Spleen (tissue), 11 donors: Measurements from ENCODE around the gene C1GALT1. TPM values are rescaled to one million over a fixed set of nuclear protein-coding genes. Genes with fewer than 3 reads are reported as not detected.

Experiments used
- DNase-seq: peaks from one replicate; pipeline ENCODE4 v3.0.0-alpha.2; 2020
- H3K27ac ChIP-seq, 8 donors: fragments of 200-600 bp; sonication (generic) in 7 of 8; 1 replicate in 4 of 8; 2 replicates in 4 of 8; pipeline versions ENCODE4 v1.5.0 to v1.8.0; 2016 to 2021; ENCODE audit warnings: inconsistent platforms in 4 of 8, mild to moderate bottlenecking in 4 of 8, moderate library complexity in 1 of 8
- H3K27me3 ChIP-seq, 7 donors: fragments of 200-600 bp; sonication (generic) in 6 of 7; replicated peaks in 1 of 7; 1 replicate in 4 of 7; 2 replicates in 3 of 7; pipeline versions ENCODE4 v1.5.0 to v1.8.0; 2016 to 2021; ENCODE audit warnings: inconsistent platforms in 3 of 7, mild to moderate bottlenecking in 1 of 7
- H3K36me3 ChIP-seq, 6 donors: fragments of 200-600 bp; sonication (generic) in 5 of 6; 1 replicate in 4 of 6; 2 replicates in 2 of 6; pipeline versions ENCODE4 v1.5.0 to v1.8.0; 2016 to 2021; ENCODE audit warnings: inconsistent platforms in 2 of 6
- H3K4me1 ChIP-seq, 6 donors: fragments of 200-600 bp; sonication (generic) in 5 of 6; 1 replicate in 3 of 6; 2 replicates in 3 of 6; pipeline versions ENCODE4 v1.5.0 to v1.8.0; 2016 to 2021; ENCODE audit warnings: inconsistent platforms in 3 of 6
- H3K4me3 ChIP-seq, 8 donors: fragments of 200-600 bp; sonication (generic) in 7 of 8; 1 replicate in 4 of 8; 2 replicates in 4 of 8; pipeline versions ENCODE4 v1.5.0 to v1.8.0; 2016 to 2021; ENCODE audit warnings: inconsistent platforms in 4 of 8, mild to moderate bottlenecking in 4 of 8, moderate library complexity in 2 of 8
- H3K9me3 ChIP-seq, 8 donors: fragments of 200-600 bp; sonication (generic) in 7 of 8; 1 replicate in 4 of 8; 2 replicates in 4 of 8; pipeline versions ENCODE4 v1.5.0 to v1.8.0; 2016 to 2021; ENCODE audit warnings: inconsistent platforms in 4 of 8
- POLR2A ChIP-seq, 3 donors: fragments of 450-650 bp; IDR thresholded peaks; one replicate each; pipeline ENCODE4 v1.5.1; 2017; ENCODE audit warnings: antibody characterized with exemption in 3 of 3, mild to moderate bottlenecking in 1 of 3
- POLR2AphosphoS5 ChIP-seq, 3 donors: sonication (generic); formaldehyde crosslinking; IDR thresholded peaks; one replicate each; pipeline ENCODE4 v1.5.1; 2017; ENCODE audit warnings: antibody characterized with exemption in 3 of 3
- WGBS, 5 donors: extraction: QIAGEN DNeasy Blood & Tissue Kit in 3 of 5; methylation state at CpG; one replicate each; pipeline versions ENCODE4 v1.1.5 to v1.1.7; 2013 to 2018; 5-methylcytosine and 5-hydroxymethylcytosine counted together
- intact Hi-C: fragments of 100-400 bp; cut with DNase I; formaldehyde crosslinking; loops from one replicate; pipeline ENCODE4 v1.15.0; 2023; ENCODE audit warnings: low total_unique reads
- polyA plus RNA-seq, 3 donors: library from polyadenylated mRNA; stranded (reverse); fragments of 200-250 nt; gene quantifications; one replicate each; pipeline ENCODE4 v1.2.1, GENCODE V29; 2013
- total RNA-seq, 7 donors: library from RNA; depleted of rRNA in 3 of 7; stranded (reverse); fragments of >200 nt in 3 of 7; fragmentation: NEBNext Ultra II Directional in 4 of 7; extraction: Animal tissue kit (Norgen Biotek cat#: 25700) in 4 of 7; gene quantifications; one replicate each; pipeline versions ENCODE4 v1.1.0 to v1.2.1, GENCODE V29; 2016 to 2021
- TF ChIP-seq, protein P1 (sequence below), 11 experiments: fragments of 200-600 bp in 7 of 11; fragments of 450-650 bp in 4 of 11; sonication (generic) in 4 of 11; IDR thresholded peaks in 8 of 11; conservative IDR thresholded peaks in 3 of 11; 1 replicate in 7 of 11; 2 replicates in 4 of 11; pipeline versions ENCODE4 v1.4.0 to v1.8.0; 2016 to 2021; ENCODE audit warnings: antibody characterized with exemption in 11 of 11, inconsistent platforms in 4 of 11, mild to moderate bottlenecking in 1 of 11
- donor health status: healthy with polysubstance abuse.
- donor health status: DM: no; HTN: no; CAD: no; lungs with moderate emphysema.
- donor health status: DM: no; HTN: no; CAD: no.
- donor health status: Bipolar disorder and iron deficiency.
- donor health status: healthy.
- donor health status: DM: no; HTN: no; CAD: no.
- donor health status: DM: yes; HTN: yes; CAD: no.

The C1GALT1 gene
- total and polyA plus RNA-seq, 10 donors = 6.9 to 61.2 (median 40.0) TPM

DNA sequence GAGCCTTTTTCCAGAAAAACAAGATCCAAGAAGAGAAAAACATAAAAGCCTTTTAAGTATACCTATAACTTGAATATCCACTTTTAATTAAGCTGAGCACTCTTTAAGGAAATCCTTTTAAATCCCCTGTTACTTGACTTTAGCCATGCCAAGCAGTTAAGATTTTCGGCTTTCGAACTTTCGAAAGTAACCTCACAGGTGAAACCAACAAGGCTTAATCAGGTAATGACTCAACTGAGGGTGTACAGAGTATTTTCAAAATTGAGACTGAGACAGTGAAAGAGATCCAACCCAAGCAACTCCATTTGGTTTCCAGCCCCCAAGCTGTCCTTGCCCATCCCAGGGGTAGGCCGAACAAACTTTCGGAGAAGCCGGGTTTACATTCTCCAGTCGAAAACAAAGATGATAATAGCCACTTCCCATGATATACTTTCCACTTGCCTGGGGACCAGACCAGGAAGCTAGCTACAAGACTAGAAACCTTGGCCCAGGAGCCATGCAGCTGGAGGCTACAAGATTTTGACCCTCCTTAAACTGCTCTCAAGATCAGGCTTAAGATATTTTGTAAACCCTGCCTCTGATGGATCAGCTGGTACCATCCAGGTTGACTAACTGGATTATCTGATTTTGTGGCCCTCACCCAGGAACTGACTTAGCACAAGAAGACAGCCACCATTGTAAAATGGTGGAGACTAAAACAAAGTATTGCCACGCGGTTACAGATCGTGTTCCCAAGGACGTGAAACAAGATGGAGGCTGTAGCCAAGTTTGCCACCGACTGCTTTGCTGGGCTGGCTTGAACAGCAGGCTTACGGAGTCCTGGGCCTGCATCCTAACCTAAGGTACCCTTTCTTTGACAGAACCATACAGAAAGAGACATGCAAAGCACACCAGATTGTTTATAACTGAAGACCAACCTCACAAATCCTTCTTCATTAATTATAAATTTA is 32.3 kb downstream of the C1GALT1 start:
- H3K36me3 ChIP-seq = peaks cover 0 to 63% (median 30%) of the 10 kb centered on the region in 6 donors
- H3K27me3 ChIP-seq = no peaks in the 10 kb centered on the region
- WGBS, 5 donors = 94 to 99% (median 99%) methylated on average over 13 of the region's 13 CpGs
- no peak overlapping the region for H3K4me3 ChIP-seq
- no peaks in the 10 kb centered on the region for H3K9me3 ChIP-seq
- H3K4me1 ChIP-seq = peaks cover 0 to 11% (median 2%) of the 10 kb centered on the region in 6 donors
- DNase-seq = no peak
- TF ChIP-seq, protein P1, sequence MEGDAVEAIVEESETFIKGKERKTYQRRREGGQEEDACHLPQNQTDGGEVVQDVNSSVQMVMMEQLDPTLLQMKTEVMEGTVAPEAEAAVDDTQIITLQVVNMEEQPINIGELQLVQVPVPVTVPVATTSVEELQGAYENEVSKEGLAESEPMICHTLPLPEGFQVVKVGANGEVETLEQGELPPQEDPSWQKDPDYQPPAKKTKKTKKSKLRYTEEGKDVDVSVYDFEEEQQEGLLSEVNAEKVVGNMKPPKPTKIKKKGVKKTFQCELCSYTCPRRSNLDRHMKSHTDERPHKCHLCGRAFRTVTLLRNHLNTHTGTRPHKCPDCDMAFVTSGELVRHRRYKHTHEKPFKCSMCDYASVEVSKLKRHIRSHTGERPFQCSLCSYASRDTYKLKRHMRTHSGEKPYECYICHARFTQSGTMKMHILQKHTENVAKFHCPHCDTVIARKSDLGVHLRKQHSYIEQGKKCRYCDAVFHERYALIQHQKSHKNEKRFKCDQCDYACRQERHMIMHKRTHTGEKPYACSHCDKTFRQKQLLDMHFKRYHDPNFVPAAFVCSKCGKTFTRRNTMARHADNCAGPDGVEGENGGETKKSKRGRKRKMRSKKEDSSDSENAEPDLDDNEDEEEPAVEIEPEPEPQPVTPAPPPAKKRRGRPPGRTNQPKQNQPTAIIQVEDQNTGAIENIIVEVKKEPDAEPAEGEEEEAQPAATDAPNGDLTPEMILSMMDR (IDR thresholded peaks at IDR 0.05 in 8 of 11, conservative IDR thresholded peaks at IDR 0.05 in 3 of 11) = no peak
- TF ChIP-seq POLR2A (IDR thresholded peaks at IDR 0.05) = no peak
- TF ChIP-seq POLR2AphosphoS5 (IDR thresholded peaks at IDR 0.05) = no peak
- intact Hi-C loops = no loop called here
- H3K27ac ChIP-seq = no peak overlapping the region

DNA sequence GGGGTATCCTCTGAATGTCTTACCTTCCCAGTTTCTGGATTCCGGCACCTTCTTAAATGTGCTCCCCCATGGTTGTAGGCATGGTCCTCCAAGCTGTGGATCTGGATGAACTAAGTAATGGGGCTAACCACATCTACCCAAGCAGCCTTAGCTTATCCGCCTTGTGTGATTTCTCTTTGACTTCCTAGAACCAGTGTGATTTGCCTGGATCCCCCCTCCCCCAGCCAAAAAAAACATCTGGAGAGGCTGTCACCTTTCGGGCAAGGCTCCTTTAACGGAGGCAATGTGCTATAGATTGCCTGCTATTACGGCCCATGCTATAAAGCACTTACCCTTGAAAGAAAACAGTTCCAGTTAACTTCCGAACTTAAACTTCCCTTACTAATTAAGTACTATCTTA is 33.9 kb downstream of the C1GALT1 start:
- DNase-seq = no peak
- no peak overlapping the region for H3K27ac ChIP-seq
- intact Hi-C loops = no loop called here
- no peaks in the 10 kb centered on the region for H3K9me3 ChIP-seq
- TF ChIP-seq POLR2AphosphoS5 (IDR thresholded peaks at IDR 0.05) (no peak), POLR2A (IDR thresholded peaks at IDR 0.05) (no peak)
- TF ChIP-seq, protein P1 (IDR thresholded peaks at IDR 0.05 in 8 of 11, conservative IDR thresholded peaks at IDR 0.05 in 3 of 11) = no peak
- peaks cover 0 to 63% (median 30%) of the 10 kb centered on the region in 6 donors for H3K36me3 ChIP-seq
- peaks cover 0 to 22% (median 2%) of the 10 kb centered on the region in 6 donors for H3K4me1 ChIP-seq
- 95 to 98% (median 96%) methylated on average over 6 of the region's 6 CpGs for WGBS, 5 donors
- no peak overlapping the region for H3K4me3 ChIP-seq
- H3K27me3 ChIP-seq = no peaks in the 10 kb centered on the region

DNA sequence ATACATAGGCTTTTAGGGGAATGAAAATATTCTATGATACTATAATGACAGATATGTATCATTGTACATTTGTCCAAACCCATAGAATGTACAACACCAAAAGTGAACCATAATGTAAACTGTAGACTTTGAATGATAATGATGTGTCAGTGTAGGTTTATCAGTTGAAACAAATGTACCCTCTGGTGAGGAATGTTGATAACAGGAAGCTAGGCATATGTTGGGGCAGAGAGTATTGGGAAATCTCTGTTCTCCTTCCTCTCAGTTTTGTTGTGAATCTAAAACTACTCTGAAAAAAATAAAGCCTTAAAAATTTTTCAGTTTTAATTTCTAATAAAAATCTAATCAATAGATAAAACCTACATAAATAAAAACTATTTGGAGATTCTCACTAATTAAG is 36.9 kb downstream of the C1GALT1 start:
- Histone ChIP-seq H3K4me1 (peaks cover 3 to 36% (median 11%) of the 10 kb centered on the region in 6 donors), H3K27me3 (no peaks in the 10 kb centered on the region), H3K36me3 (peaks cover 0 to 60% (median 29%) of the 10 kb centered on the region in 6 donors), H3K27ac (peak overlapping the region in 3 of 8 donors; percentile 10 to 38 (median 30)), H3K4me3 (no peak overlapping the region), H3K9me3 (no peaks in the 10 kb centered on the region)
- DNase-seq = no peak
- intact Hi-C loops = no loop called here
- TF ChIP-seq POLR2A (IDR thresholded peaks at IDR 0.05) (no peak), POLR2AphosphoS5 (IDR thresholded peaks at IDR 0.05) (no peak)
- TF ChIP-seq, protein P1 (IDR thresholded peaks at IDR 0.05 in 8 of 11, conservative IDR thresholded peaks at IDR 0.05 in 3 of 11) = no peak

DNA sequence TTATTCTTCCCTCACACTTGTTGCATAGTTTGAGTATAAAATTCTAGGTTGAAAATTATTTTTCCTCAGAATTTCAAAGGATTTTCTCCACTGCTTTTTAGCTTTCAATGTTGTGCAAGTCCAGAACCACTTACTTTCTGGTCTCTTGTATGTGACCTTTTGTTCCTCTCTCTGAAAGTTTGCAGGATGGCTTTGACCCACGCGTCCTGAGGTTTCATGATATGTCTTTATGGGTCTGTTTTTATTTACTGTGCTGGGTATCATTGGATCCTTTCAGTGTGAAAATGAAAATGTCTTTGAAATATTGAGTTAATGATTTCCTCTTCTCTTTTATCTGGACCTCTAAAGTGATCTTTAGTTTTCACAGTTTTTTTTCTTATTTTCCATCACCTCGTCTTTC is 38.5 kb downstream of the C1GALT1 start:
- Histone ChIP-seq H3K27me3 (no peaks in the 10 kb centered on the region), H3K4me1 (peaks cover 3 to 36% (median 11%) of the 10 kb centered on the region in 6 donors), H3K36me3 (peaks cover 0 to 45% (median 17%) of the 10 kb centered on the region in 6 donors), H3K4me3 (no peak overlapping the region), H3K27ac (peak overlapping the region in 2 of 8 donors; percentile 1 to 5), H3K9me3 (no peaks in the 10 kb centered on the region)
- WGBS, 5 donors = 61 to 83% (median 80%) methylated on average over 3 of the region's 3 CpGs
- TF ChIP-seq POLR2A (IDR thresholded peaks at IDR 0.05) = no peak
- TF ChIP-seq, protein P1 (IDR thresholded peaks at IDR 0.05 in 8 of 11, conservative IDR thresholded peaks at IDR 0.05 in 3 of 11) = no peak
- TF ChIP-seq POLR2AphosphoS5 (IDR thresholded peaks at IDR 0.05) = no peak
- no peak for DNase-seq
- intact Hi-C loops = no loop called here
